CD14-positive monocyte (primary cell): ENCODE data around the gene CAMSAP3. TPM values are rescaled to one million over a fixed set of nuclear protein-coding genes. Genes with fewer than 3 reads are reported as not detected.
A peak's percentile ranks its signal among the peaks of the same experiment; 100 is the strongest.

Source experiments
- DNase-seq, 3 donors: peaks; one replicate each; pipeline ENCODE4 v3.0.0-alpha.2; 2011 to 2022
- H2AFZ ChIP-seq: 2 replicates; pipeline ENCODE4 v1.6.0; 2012; ENCODE audit warnings: mild to moderate bottlenecking, low read depth, low read length, inconsistent platforms; ENCODE audit not compliant: insufficient read depth, poor library complexity, severe bottlenecking
- H3K27ac ChIP-seq, 2 donors: 1 replicate in 1 of 2; 2 replicates in 1 of 2; pipeline ENCODE4 v1.5.1; 2012 to 2013; ENCODE audit warnings: low read length in 2 of 2, control low read depth in 1 of 2, inconsistent platforms in 1 of 2, low read depth in 1 of 2, mild to moderate bottlenecking in 1 of 2
- H3K27me3 ChIP-seq, 2 donors: one replicate each; pipeline versions ENCODE4 v1.6.0 to v1.6.1; 2011 to 2013; ENCODE audit warnings: low read length in 2 of 2; ENCODE audit not compliant: control insufficient read depth in 2 of 2, insufficient read depth in 2 of 2
- H3K36me3 ChIP-seq, 2 donors: replicated peaks in 1 of 2; 1 replicate in 1 of 2; 2 replicates in 1 of 2; pipeline versions ENCODE4 v1.5.1 to v1.6.1; 2012 to 2013; ENCODE audit warnings: low read length in 2 of 2, control low read depth in 1 of 2, inconsistent platforms in 1 of 2, mild to moderate bottlenecking in 1 of 2; ENCODE audit not compliant: insufficient read depth in 2 of 2, control insufficient read depth in 1 of 2
- H3K4me1 ChIP-seq, 2 donors: 1 replicate in 1 of 2; 2 replicates in 1 of 2; pipeline versions ENCODE4 v1.5.1 to v1.6.1; 2012 to 2013; ENCODE audit warnings: low read length in 2 of 2, control low read depth in 1 of 2, inconsistent platforms in 1 of 2, mild to moderate bottlenecking in 1 of 2, moderate library complexity in 1 of 2; ENCODE audit not compliant: insufficient read depth in 2 of 2, control insufficient read depth in 1 of 2
- H3K4me2 ChIP-seq: replicated peaks from 2 replicates; pipeline ENCODE3; 2012; ENCODE audit warnings: low read length, moderate library complexity, mild to moderate bottlenecking; ENCODE audit not compliant: poor library complexity, severe bottlenecking; ENCODE audit errors: extremely low read depth
- H3K4me3 ChIP-seq, 3 experiments: fragments of 200-600 bp in 1 of 3; sonication (generic) in 1 of 3; replicated peaks in 1 of 3; 1 replicate in 2 of 3; 2 replicates in 1 of 3; pipeline ENCODE4 v1.5.1; 2011 to 2013; ENCODE audit warnings: low read length in 3 of 3, mild to moderate bottlenecking in 3 of 3, control low read depth in 2 of 3, low read depth in 2 of 3, inconsistent platforms in 1 of 3, moderate library complexity in 1 of 3
- H3K79me2 ChIP-seq: 2 replicates; pipeline ENCODE4 v1.6.0; 2012; ENCODE audit warnings: mild to moderate bottlenecking, control low read depth, inconsistent platforms, low read length, moderate library complexity; ENCODE audit not compliant: insufficient read depth
- H3K9ac ChIP-seq: 2 replicates; pipeline ENCODE4 v1.6.0; 2017; ENCODE audit warnings: low read length, mild to moderate bottlenecking; ENCODE audit not compliant: insufficient read depth, poor library complexity, severe bottlenecking
- H3K9me3 ChIP-seq, 2 donors: replicated peaks in 1 of 2; 1 replicate in 1 of 2; 2 replicates in 1 of 2; pipeline versions ENCODE4 v1.5.1 to v1.6.1; 2012 to 2013; ENCODE audit warnings: low read length in 2 of 2, control low read depth in 1 of 2; ENCODE audit not compliant: control insufficient read depth in 1 of 2, insufficient read depth in 1 of 2
- H4K20me1 ChIP-seq: 2 replicates; pipeline ENCODE4 v1.6.0; 2012; ENCODE audit warnings: mild to moderate bottlenecking, low read length, control low read depth, moderate library complexity; ENCODE audit not compliant: insufficient read depth
- H3K27ac Mint-ChIP-seq, 7 donors: one replicate each; pipeline ENCODE4 v1.8.0; 2020; ENCODE audit warnings: mild to moderate bottlenecking in 7 of 7, mixed read lengths in 7 of 7, moderate library complexity in 6 of 7, inconsistent platforms in 2 of 7
- H3K27me3 Mint-ChIP-seq, 3 donors: one replicate each; pipeline ENCODE4 v1.8.0; 2021 to 2022; ENCODE audit warnings: low read depth in 3 of 3, mild to moderate bottlenecking in 3 of 3, mixed read lengths in 3 of 3, moderate library complexity in 3 of 3, inconsistent platforms in 1 of 3
- H3K36me3 Mint-ChIP-seq, 2 donors: one replicate each; pipeline ENCODE4 v1.8.0; 2020; ENCODE audit warnings: mixed read lengths in 2 of 2, inconsistent platforms in 1 of 2, mild to moderate bottlenecking in 1 of 2
- H3K4me1 Mint-ChIP-seq: one replicate; pipeline ENCODE4 v1.8.0; 2020; ENCODE audit warnings: mild to moderate bottlenecking, mixed read lengths
- H3K4me3 Mint-ChIP-seq, 2 donors: one replicate each; pipeline ENCODE4 v1.8.0; 2020; ENCODE audit warnings: mild to moderate bottlenecking in 2 of 2, mixed read lengths in 2 of 2, moderate library complexity in 1 of 2
- H3K9me3 Mint-ChIP-seq, 7 donors: one replicate each; pipeline ENCODE4 v1.8.0; 2020 to 2022; ENCODE audit warnings: mixed read lengths in 7 of 7, mild to moderate bottlenecking in 6 of 7, moderate library complexity in 6 of 7, inconsistent platforms in 2 of 7
- CTCF ChIP-seq: fragments of 200-600 bp; IDR thresholded peaks from one replicate; pipeline ENCODE4 v1.8.0; 2022; ENCODE audit warnings: antibody characterized with exemption, mild to moderate bottlenecking
- WGBS: methylation state at CpG from one replicate; pipeline ENCODE4 v1.1.5; 2013; ENCODE audit warnings: missing lambda C conversion rate; ENCODE audit not compliant: insufficient coverage; 5-methylcytosine and 5-hydroxymethylcytosine counted together
- intact Hi-C, 2 donors: fragments of 100-400 bp; cut with micrococcal nuclease; formaldehyde crosslinking; loops; one replicate each; pipeline versions ENCODE4 v1.15.0 to v1.15.1; 2023
- polyA plus RNA-seq, 3 donors: library from polyadenylated mRNA; depleted of rRNA in 1 of 3; unstranded in 2 of 3; stranded (reverse) in 1 of 3; fragments of 300-500 nt in 2 of 3; fragments of >200 nt in 1 of 3; fragmentation: Illumina TruSeq in 2 of 3; gene quantifications; 1 replicate in 2 of 3; 2 replicates in 1 of 3; pipeline ENCODE4 v1.2.3, GENCODE V29; 2012 to 2021

The CAMSAP3 gene
- polyA plus RNA-seq, 3 donors, result 0.05 TPM; not detected in 2

- DNase-seq, result no peak
- H3K27me3 Mint-ChIP-seq, result peaks cover 0 to 3% (median 2%) of the 10 kb centered on the region in 3 donors
- peaks cover 35 to 53% of the 10 kb centered on the region in 2 donors for H3K36me3 Mint-ChIP-seq
- peak overlapping the region in 1 of 2 donors; percentile 32 for H3K4me3 Mint-ChIP-seq
- whole genome bisulfite sequencing, result 93% methylated on average over 12 of the region's 12 CpGs
- H4K20me1 ChIP-seq, result peaks cover 63% of the 10 kb centered on the region
- TF ChIP-seq CTCF, result no peak
- peak overlapping the region; percentile 96 to 100 for H3K27ac ChIP-seq
- H2AFZ ChIP-seq, result no peak overlapping the region
- H3K4me1 Mint-ChIP-seq, result peaks cover 54% of the 10 kb centered on the region
- H3K79me2 ChIP-seq, result peaks cover 77% of the 10 kb centered on the region
- H3K36me3 ChIP-seq, result peaks cover 41 to 48% of the 10 kb centered on the region in 2 donors
- peaks cover 0 to 2% (median 0%) of the 10 kb centered on the region in 7 donors for H3K9me3 Mint-ChIP-seq
- peak overlapping the region; percentile 88 for H3K4me2 ChIP-seq
- intact Hi-C loops, result loop anchor here (5.0 to 10.0 kb wide), 3 partner anchors 38 to 266 kb away; partner anchors contain the start of genes MAP2K7 (in 1 of the 2), MCEMP1 (in 1 of the 2) and TRAPPC5 (in 1 of the 2)
- no peaks in the 10 kb centered on the region for H3K27me3 ChIP-seq
- H3K9ac ChIP-seq, result no peak overlapping the region
- H3K4me3 ChIP-seq, result peak overlapping the region in 1 of 3 experiments; percentile 90
- no peaks in the 10 kb centered on the region for H3K9me3 ChIP-seq
- H3K27ac Mint-ChIP-seq, result peak overlapping the region in 5 of 7 donors; percentile 13 to 95 (median 56)
- H3K4me1 ChIP-seq, result peaks cover 46 to 63% of the 10 kb centered on the region in 2 donors
Measured at GRCh38 chr19:7638802-7639465, 43.3 kb downstream of the CAMSAP3 start.

- H3K9ac ChIP-seq, result no peak overlapping the region
- Mint-ChIP-seq H3K9me3 (peaks cover 0 to 2% (median 0%) of the 10 kb centered on the region in 7 donors), H3K4me3 (no peak overlapping the region), H3K27ac (no peak overlapping the region), H3K36me3 (peaks cover 43 to 61% of the 10 kb centered on the region in 2 donors), H3K4me1 (peaks cover 64% of the 10 kb centered on the region), H3K27me3 (peaks cover 0 to 2% (median 1%) of the 10 kb centered on the region in 3 donors)
- no peaks in the 10 kb centered on the region for H3K27me3 ChIP-seq
- H2AFZ ChIP-seq, result no peak overlapping the region
- no peak for DNase-seq
- H3K4me1 ChIP-seq, result peaks cover 56 to 72% of the 10 kb centered on the region in 2 donors
- no peak overlapping the region for H3K4me3 ChIP-seq
- H3K79me2 ChIP-seq, result peaks cover 80% of the 10 kb centered on the region
- no peaks in the 10 kb centered on the region for H3K9me3 ChIP-seq
- peaks cover 71% of the 10 kb centered on the region for H4K20me1 ChIP-seq
- intact Hi-C loops, result loop anchor here (5.0 to 10.0 kb wide), 3 partner anchors 37 to 265 kb away; partner anchors contain the start of genes MAP2K7 (in 1 of the 2), MCEMP1 (in 1 of the 2) and TRAPPC5 (in 1 of the 2)
- 98% methylated on average over 13 of the region's 13 CpGs for WGBS
- H3K4me2 ChIP-seq, result no peak overlapping the region
- H3K36me3 ChIP-seq, result peaks cover 41 to 57% of the 10 kb centered on the region in 2 donors
- TF ChIP-seq CTCF, result no peak
- H3K27ac ChIP-seq, result no peak overlapping the region
Measured at GRCh38 chr19:7639863-7640348, 44.2 kb downstream of the CAMSAP3 start.
